ENCODE data around the gene OTUD7B.

DNA sequence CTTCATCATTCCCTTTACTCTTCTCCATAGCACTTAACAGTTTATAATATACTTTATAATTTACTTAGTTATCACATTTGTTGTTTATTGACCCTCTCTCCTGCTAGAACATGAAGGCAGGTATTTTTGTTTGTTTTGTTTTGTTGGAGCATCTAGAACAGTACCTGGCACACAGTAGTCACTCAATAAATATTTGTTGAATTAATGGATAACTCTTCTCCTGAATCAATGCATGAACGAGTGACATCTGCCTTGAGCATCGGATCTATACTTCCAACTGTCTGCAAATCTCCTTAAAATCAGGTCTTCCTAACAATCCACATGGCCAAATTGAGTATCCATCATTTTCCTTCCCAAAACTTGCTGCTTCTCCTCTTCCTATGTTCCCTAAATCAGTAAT is 38.0 kb downstream of the OTUD7B start:
- no peak for TF ChIP-seq EZH2 (IDR thresholded peaks at IDR 0.05; ENCODE audit: insufficient read depth, poor library complexity, severe bottlenecking)
- TF ChIP-seq EZH2phosphoT487 (IDR thresholded peaks at IDR 0.05; ENCODE audit: insufficient read depth, low read depth), result no peak
